ENCODE data around the gene ZNF117.

Gene ZNF117

GRCh38 chr7:64978497-64979203, 12.2 kb downstream of the ZNF117 start:
- no peaks in the 10 kb centered on the region for H3K79me2 ChIP-seq (ENCODE audit: insufficient read depth, low read length)
- H3K4me3 ChIP-seq (ENCODE audit: low read length, poor library complexity, severe bottlenecking): no peak overlapping the region
- H3K9ac ChIP-seq (ENCODE audit: low read depth, low read length, poor library complexity, severe bottlenecking): no peak overlapping the region
- no peaks in the 10 kb centered on the region for H3F3A ChIP-seq (ENCODE audit: low read depth)
- H3K9me2 ChIP-seq (replicated peaks; ENCODE audit: low read depth, low read length): no peaks in the 10 kb centered on the region
- H3K4me1 ChIP-seq (ENCODE audit: insufficient read depth, low read length, poor library complexity, severe bottlenecking): no peaks in the 10 kb centered on the region
- H2AFZ ChIP-seq (ENCODE audit: low read length): no peak overlapping the region
- H4K20me1 ChIP-seq (ENCODE audit: insufficient read depth, low read length, poor library complexity, severe bottlenecking): no peaks in the 10 kb centered on the region
- no peaks in the 10 kb centered on the region for H3K27me3 ChIP-seq (ENCODE audit: insufficient read depth, low read length, poor library complexity, severe bottlenecking)
- H3K9me3 ChIP-seq (ENCODE audit: insufficient read depth, low read depth, low read length): peaks cover 36% of the 10 kb centered on the region; the same call in 1 of the 2 replicates
- no peak overlapping the region for H3K4me2 ChIP-seq (ENCODE audit: low read depth, low read length, poor library complexity, severe bottlenecking)
- H3K36me3 ChIP-seq (ENCODE audit: insufficient read depth, low read length): peaks cover 29% of the 10 kb centered on the region
- TF ChIP-seq CTCF (conservative IDR thresholded peaks at IDR 0.05; ENCODE audit: low read length) (no peak), EZH2phosphoT487 (IDR thresholded peaks at IDR 0.05; ENCODE audit: borderline replicate concordance) (no peak)

- Histone ChIP-seq H3K4me3 (ENCODE audit: low read length, poor library complexity, severe bottlenecking) (no peak overlapping the region), H3K9me2 (replicated peaks; ENCODE audit: low read depth, low read length) (no peaks in the 10 kb centered on the region), H4K20me1 (ENCODE audit: insufficient read depth, low read length, poor library complexity, severe bottlenecking) (no peaks in the 10 kb centered on the region), H3K4me2 (ENCODE audit: low read depth, low read length, poor library complexity, severe bottlenecking) (no peak overlapping the region), H3K9ac (ENCODE audit: low read depth, low read length, poor library complexity, severe bottlenecking) (no peak overlapping the region), H3K9me3 (ENCODE audit: insufficient read depth, low read depth, low read length) (no peaks in the 10 kb centered on the region), H3K79me2 (ENCODE audit: insufficient read depth, low read length) (no peaks in the 10 kb centered on the region), H2AFZ (ENCODE audit: low read length) (no peak overlapping the region), H3K36me3 (ENCODE audit: insufficient read depth, low read length) (no peaks in the 10 kb centered on the region), H3K4me1 (ENCODE audit: insufficient read depth, low read length, poor library complexity, severe bottlenecking) (no peaks in the 10 kb centered on the region), H3K27me3 (ENCODE audit: insufficient read depth, low read length, poor library complexity, severe bottlenecking) (no peaks in the 10 kb centered on the region), H3F3A (ENCODE audit: low read depth) (no peaks in the 10 kb centered on the region)
- TF ChIP-seq CTCF (conservative IDR thresholded peaks at IDR 0.05; ENCODE audit: low read length) (no peak), EZH2phosphoT487 (IDR thresholded peaks at IDR 0.05; ENCODE audit: borderline replicate concordance) (no peak)
These were observed 25.2 kb downstream of the ZNF117 start for GRCh38 chr7:64965594-64965993.

GRCh38 chr7:64959072-64959747, 31.6 kb downstream of the ZNF117 start:
- no peaks in the 10 kb centered on the region for H3K9me3 ChIP-seq (ENCODE audit: insufficient read depth, low read depth, low read length)
- H3K4me2 ChIP-seq (ENCODE audit: low read depth, low read length, poor library complexity, severe bottlenecking): no peak overlapping the region
- H3K4me1 ChIP-seq (ENCODE audit: insufficient read depth, low read length, poor library complexity, severe bottlenecking): no peaks in the 10 kb centered on the region

More at GRCh38 chr7:64959072-64959747, 31.6 kb downstream of the ZNF117 start:
- no peaks in the 10 kb centered on the region for H3K36me3 ChIP-seq (ENCODE audit: insufficient read depth, low read length)
- no peaks in the 10 kb centered on the region for H3K79me2 ChIP-seq (ENCODE audit: insufficient read depth, low read length)
- H3K27me3 ChIP-seq (ENCODE audit: insufficient read depth, low read length, poor library complexity, severe bottlenecking): no peaks in the 10 kb centered on the region
- H4K20me1 ChIP-seq (ENCODE audit: insufficient read depth, low read length, poor library complexity, severe bottlenecking): no peaks in the 10 kb centered on the region
- H3K4me3 ChIP-seq (ENCODE audit: low read length, poor library complexity, severe bottlenecking): no peak overlapping the region
- H3K9me2 ChIP-seq (replicated peaks; ENCODE audit: low read depth, low read length): no peaks in the 10 kb centered on the region
- no peak overlapping the region for H2AFZ ChIP-seq (ENCODE audit: low read length)
- H3F3A ChIP-seq (ENCODE audit: low read depth): no peaks in the 10 kb centered on the region
- no peak for TF ChIP-seq CTCF (conservative IDR thresholded peaks at IDR 0.05; ENCODE audit: low read length)
- TF ChIP-seq EZH2phosphoT487 (IDR thresholded peaks at IDR 0.05; ENCODE audit: borderline replicate concordance): no peak
- no peak overlapping the region for H3K9ac ChIP-seq (ENCODE audit: low read depth, low read length, poor library complexity, severe bottlenecking)
